Esophagus squamous epithelium (tissue), 4 donors: ENCODE results near the gene PLCB4.

ENCODE experiments used
- POLR2A ChIP-seq, 4 donors: fragments of 450-650 bp; IDR thresholded peaks; one replicate each; pipeline ENCODE4 v1.6.1; 2017; ENCODE audit warnings: antibody characterized with exemption in 4 of 4, mild to moderate bottlenecking in 4 of 4, moderate library complexity in 3 of 4
- TF ChIP-seq, protein P1 (sequence below), 6 experiments: fragments of 450-650 bp in 4 of 6; fragments of 200-600 bp in 2 of 6; sonication (generic) in 2 of 6; IDR thresholded peaks; one replicate each; pipeline ENCODE4 v1.5.1; 2016 to 2019; ENCODE audit warnings: antibody characterized with exemption in 6 of 6, mild to moderate bottlenecking in 4 of 6, moderate library complexity in 4 of 6

DNA sequence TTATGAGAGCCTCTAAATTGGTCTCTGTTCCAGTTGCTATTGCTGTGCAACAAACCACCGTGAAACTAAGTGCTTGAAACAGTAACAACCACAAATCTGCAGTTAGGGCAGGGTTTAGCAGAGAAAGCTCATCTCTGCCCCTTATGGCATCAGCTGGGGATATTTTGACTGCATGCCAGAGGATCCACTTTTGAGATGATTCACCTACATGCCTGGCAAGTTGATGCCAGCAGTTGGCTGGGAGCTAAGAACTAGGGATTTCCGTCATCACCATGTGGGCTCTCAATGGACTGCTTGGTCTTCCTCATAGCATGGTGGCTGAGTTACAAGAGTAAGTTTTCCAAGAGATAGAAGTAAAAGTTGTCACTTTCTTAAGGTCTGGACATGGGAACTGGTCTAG lies 35.1 kb downstream of the PLCB4 start:
- no peak for TF ChIP-seq POLR2A (IDR thresholded peaks at IDR 0.05)
- TF ChIP-seq, protein P1, sequence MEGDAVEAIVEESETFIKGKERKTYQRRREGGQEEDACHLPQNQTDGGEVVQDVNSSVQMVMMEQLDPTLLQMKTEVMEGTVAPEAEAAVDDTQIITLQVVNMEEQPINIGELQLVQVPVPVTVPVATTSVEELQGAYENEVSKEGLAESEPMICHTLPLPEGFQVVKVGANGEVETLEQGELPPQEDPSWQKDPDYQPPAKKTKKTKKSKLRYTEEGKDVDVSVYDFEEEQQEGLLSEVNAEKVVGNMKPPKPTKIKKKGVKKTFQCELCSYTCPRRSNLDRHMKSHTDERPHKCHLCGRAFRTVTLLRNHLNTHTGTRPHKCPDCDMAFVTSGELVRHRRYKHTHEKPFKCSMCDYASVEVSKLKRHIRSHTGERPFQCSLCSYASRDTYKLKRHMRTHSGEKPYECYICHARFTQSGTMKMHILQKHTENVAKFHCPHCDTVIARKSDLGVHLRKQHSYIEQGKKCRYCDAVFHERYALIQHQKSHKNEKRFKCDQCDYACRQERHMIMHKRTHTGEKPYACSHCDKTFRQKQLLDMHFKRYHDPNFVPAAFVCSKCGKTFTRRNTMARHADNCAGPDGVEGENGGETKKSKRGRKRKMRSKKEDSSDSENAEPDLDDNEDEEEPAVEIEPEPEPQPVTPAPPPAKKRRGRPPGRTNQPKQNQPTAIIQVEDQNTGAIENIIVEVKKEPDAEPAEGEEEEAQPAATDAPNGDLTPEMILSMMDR (IDR thresholded peaks at IDR 0.05) = no peak
